Activated CD8-positive, alpha-beta T cell treated with anti-CD3 and anti-CD28 coated beads, Interleukin-2, amount 10 ng/mL, durations not matched to agents 7 days and 5 days (primary cell): Measurements from ENCODE around the gene RAD51B. TPM values are rescaled to one million over a fixed set of nuclear protein-coding genes. Genes with fewer than 3 reads are reported as not detected.

Experiments
- ATAC-seq: fragments of 150-1000 bp; cut with Tn5 transposase; one replicate; pipeline ENCODE4 v1.10.0; 2021; ENCODE audit warnings: moderate library complexity
- CTCF ChIA-PET: fragments of 350-600 bp; sonication (Branson Sonifier 250); formaldehyde crosslinking; loops from one replicate; lab custom pipeline; 2021; ENCODE audit warnings: antibody characterized with exemption; lab: Charles Lee
- POLR2A ChIA-PET: fragments of 350-600 bp; sonication (Branson Sonifier 250); formaldehyde crosslinking; loops from one replicate; lab custom pipeline; 2021; ENCODE audit warnings: antibody characterized with exemption; lab: Charles Lee
- DNase-seq: peaks from one replicate; pipeline ENCODE4 v3.0.0-alpha.2; 2020
- H3K27ac Mint-ChIP-seq: one replicate; pipeline ENCODE4 v1.8.0; 2021; ENCODE audit warnings: mild to moderate bottlenecking, mixed read lengths
- H3K27me3 Mint-ChIP-seq: one replicate; pipeline ENCODE4 v1.8.0; 2021; ENCODE audit warnings: low read depth, mixed read lengths
- H3K36me3 Mint-ChIP-seq: one replicate; pipeline ENCODE4 v1.8.0; 2021; ENCODE audit warnings: low read depth, mixed read lengths
- H3K4me1 Mint-ChIP-seq: one replicate; pipeline ENCODE4 v1.8.0; 2021; ENCODE audit warnings: low read depth, mixed read lengths
- H3K4me3 Mint-ChIP-seq: one replicate; pipeline ENCODE4 v1.8.0; 2021; ENCODE audit warnings: mild to moderate bottlenecking, mixed read lengths
- H3K9me3 Mint-ChIP-seq: one replicate; pipeline ENCODE4 v1.8.0; 2022; ENCODE audit warnings: mixed read lengths; ENCODE audit not compliant: insufficient read depth
- total RNA-seq, 2 experiments: library from RNA; stranded (reverse); gene quantifications; one replicate each; pipeline ENCODE4 v1.2.3, GENCODE V29; 2021

The RAD51B gene
- total RNA-seq, 2 experiments from 2014 or later, result 34.1 to 38.8 TPM

- H3K27me3 Mint-ChIP-seq, result no peaks in the 10 kb centered on the region
- DNase-seq (no peak), ATAC-seq (no peak)
- peaks cover 7% of the 10 kb centered on the region for H3K9me3 Mint-ChIP-seq
- no peaks in the 10 kb centered on the region for H3K36me3 Mint-ChIP-seq
- no peak overlapping the region for H3K27ac Mint-ChIP-seq
- H3K4me3 Mint-ChIP-seq, result no peak overlapping the region
- ChIA-PET POLR2A (no interaction called here), CTCF (no interaction called here)
- H3K4me1 Mint-ChIP-seq, result no peaks in the 10 kb centered on the region
Measured at GRCh38 chr14:68449561-68450181, 630.1 kb downstream of the RAD51B start.

- no peaks in the 10 kb centered on the region for H3K4me1 Mint-ChIP-seq
- ChIA-PET POLR2A (no interaction called here), CTCF (no interaction called here)
- peaks cover 7% of the 10 kb centered on the region for H3K9me3 Mint-ChIP-seq
- no peak overlapping the region for H3K27ac Mint-ChIP-seq
- H3K27me3 Mint-ChIP-seq, result no peaks in the 10 kb centered on the region
- DNase-seq (no peak), ATAC-seq (no peak)
- no peak overlapping the region for H3K4me3 Mint-ChIP-seq
- no peaks in the 10 kb centered on the region for H3K36me3 Mint-ChIP-seq
Measured at GRCh38 chr14:68450391-68451120, 631.0 kb downstream of the RAD51B start.

- peaks cover 11% of the 10 kb centered on the region for H3K9me3 Mint-ChIP-seq
- H3K4me1 Mint-ChIP-seq, result no peaks in the 10 kb centered on the region
- H3K4me3 Mint-ChIP-seq, result no peak overlapping the region
- H3K27ac Mint-ChIP-seq, result no peak overlapping the region
- ChIA-PET POLR2A (no interaction called here), CTCF (no interaction called here)
- H3K27me3 Mint-ChIP-seq, result no peaks in the 10 kb centered on the region
- H3K36me3 Mint-ChIP-seq, result no peaks in the 10 kb centered on the region
- ATAC-seq (no peak), DNase-seq (no peak)
Measured at GRCh38 chr14:68451696-68452373, 632.3 kb downstream of the RAD51B start.

- Mint-ChIP-seq H3K36me3 (no peaks in the 10 kb centered on the region), H3K27me3 (no peaks in the 10 kb centered on the region), H3K27ac (no peak overlapping the region), H3K4me3 (no peak overlapping the region), H3K9me3 (peaks cover 11% of the 10 kb centered on the region), H3K4me1 (no peaks in the 10 kb centered on the region)
- POLR2A ChIA-PET, result no interaction called here
- ATAC-seq (no peak), DNase-seq (no peak)
- CTCF ChIA-PET, result interaction anchor here (1.2 to 1.7 kb wide), 3 partner anchors 9 to 386 kb away, joined by 3 to 6 read pairs (median 3); no protein-coding TSS in a partner anchor
Measured at GRCh38 chr14:68458253-68458652, 638.7 kb downstream of the RAD51B start.

GRCh38 chr14:68458840-68459469 lies 639.4 kb downstream of the RAD51B start:
- POLR2A ChIA-PET, result no interaction called here
- no peak for ATAC-seq
- no peak for DNase-seq
- H3K36me3 Mint-ChIP-seq, result no peaks in the 10 kb centered on the region
- no peak overlapping the region for H3K27ac Mint-ChIP-seq
- CTCF ChIA-PET, result interaction anchor here (1.2 to 1.7 kb wide), 2 partner anchors 9 to 11 kb away, joined by 3 to 6 read pairs; no protein-coding TSS in a partner anchor
- peaks cover 7% of the 10 kb centered on the region for H3K9me3 Mint-ChIP-seq
- H3K27me3 Mint-ChIP-seq, result no peaks in the 10 kb centered on the region
- no peak overlapping the region for H3K4me3 Mint-ChIP-seq
- no peaks in the 10 kb centered on the region for H3K4me1 Mint-ChIP-seq

- Mint-ChIP-seq H3K9me3 (peaks cover 3% of the 10 kb centered on the region), H3K4me3 (no peak overlapping the region), H3K27ac (no peak overlapping the region), H3K27me3 (no peaks in the 10 kb centered on the region), H3K4me1 (no peaks in the 10 kb centered on the region), H3K36me3 (no peaks in the 10 kb centered on the region)
- ChIA-PET POLR2A (no interaction called here), CTCF (no interaction called here)
- ATAC-seq (no peak), DNase-seq (no peak)
Measured at GRCh38 chr14:68459480-68460136, 640.0 kb downstream of the RAD51B start.

- Mint-ChIP-seq H3K9me3 (peaks cover 3% of the 10 kb centered on the region), H3K36me3 (no peaks in the 10 kb centered on the region), H3K4me1 (no peaks in the 10 kb centered on the region), H3K27ac (no peak overlapping the region), H3K27me3 (no peaks in the 10 kb centered on the region), H3K4me3 (no peak overlapping the region)
- CTCF ChIA-PET, result no interaction called here
- POLR2A ChIA-PET, result no interaction called here
- DNase-seq (no peak), ATAC-seq (no peak)
Measured at GRCh38 chr14:68460541-68460940, 641.0 kb downstream of the RAD51B start.

GRCh38 chr14:68461086-68461485 lies 641.5 kb downstream of the RAD51B start:
- H3K4me1 Mint-ChIP-seq, result no peaks in the 10 kb centered on the region
- H3K4me3 Mint-ChIP-seq, result no peak overlapping the region
- H3K36me3 Mint-ChIP-seq, result no peaks in the 10 kb centered on the region
- H3K27ac Mint-ChIP-seq, result no peak overlapping the region
- POLR2A ChIA-PET, result interaction anchor here (0.6 kb wide), 2 partner anchors 190 to 213 kb away, joined by 3 to 4 read pairs; no protein-coding TSS in a partner anchor
- H3K27me3 Mint-ChIP-seq, result no peaks in the 10 kb centered on the region
- CTCF ChIA-PET, result interaction anchor here (0.9 kb wide), 1 partner anchor 356 kb away, joined by 3 read pairs; no protein-coding TSS in a partner anchor
- no peak for ATAC-seq
- no peaks in the 10 kb centered on the region for H3K9me3 Mint-ChIP-seq
- no peak for DNase-seq

- Mint-ChIP-seq H3K4me3 (no peak overlapping the region), H3K4me1 (no peaks in the 10 kb centered on the region), H3K27me3 (no peaks in the 10 kb centered on the region), H3K9me3 (no peaks in the 10 kb centered on the region), H3K36me3 (no peaks in the 10 kb centered on the region), H3K27ac (no peak overlapping the region)
- DNase-seq (no peak), ATAC-seq (no peak)
- ChIA-PET POLR2A (no interaction called here), CTCF (no interaction called here)
Measured at GRCh38 chr14:68462683-68463082, 643.1 kb downstream of the RAD51B start.

- DNase-seq, result no peak
- ATAC-seq, result no peak
- Mint-ChIP-seq H3K4me3 (no peak overlapping the region), H3K9me3 (no peaks in the 10 kb centered on the region), H3K27me3 (no peaks in the 10 kb centered on the region), H3K27ac (no peak overlapping the region), H3K36me3 (peaks cover 2% of the 10 kb centered on the region), H3K4me1 (peaks cover 4% of the 10 kb centered on the region)
- ChIA-PET CTCF (no interaction called here), POLR2A (no interaction called here)
Measured at GRCh38 chr14:68463299-68463698, 643.7 kb downstream of the RAD51B start.

- ATAC-seq (no peak), DNase-seq (no peak)
- Mint-ChIP-seq H3K4me3 (no peak overlapping the region), H3K27me3 (no peaks in the 10 kb centered on the region), H3K27ac (no peak overlapping the region), H3K9me3 (no peaks in the 10 kb centered on the region), H3K4me1 (peaks cover 10% of the 10 kb centered on the region), H3K36me3 (peaks cover 2% of the 10 kb centered on the region)
- POLR2A ChIA-PET, result no interaction called here
- CTCF ChIA-PET, result no interaction called here
Measured at GRCh38 chr14:68463705-68464374, 644.3 kb downstream of the RAD51B start.
